Mesendoderm (in vitro differentiated cells): ENCODE results near the gene FOXRED1.

Experiments
- DNase-seq: peaks from one replicate; pipeline ENCODE4 v3.0.0; 2013
- H2AK5ac ChIP-seq: 2 replicates; pipeline ENCODE4 v1.6.1; 2013; ENCODE audit warnings: low read length, inconsistent platforms
- H2BK120ac ChIP-seq: 2 replicates; pipeline ENCODE4 v1.6.1; 2013; ENCODE audit warnings: low read depth, mild to moderate bottlenecking, low read length, moderate library complexity, mixed read lengths
- H2BK15ac ChIP-seq: replicated peaks from 2 replicates; pipeline ENCODE4 v1.6.1; 2013; ENCODE audit warnings: low read depth, mild to moderate bottlenecking, moderate library complexity
- H2BK5ac ChIP-seq: 2 replicates; pipeline ENCODE4 v1.6.1; 2013; ENCODE audit warnings: low read length, inconsistent platforms
- H3K18ac ChIP-seq: 2 replicates; pipeline ENCODE4 v1.6.1; 2013; ENCODE audit warnings: mild to moderate bottlenecking, low read length, mixed read lengths
- H3K23ac ChIP-seq: one replicate; pipeline ENCODE4 v1.6.1; 2013; ENCODE audit warnings: low read length
- H3K27ac ChIP-seq: 2 replicates; pipeline ENCODE4 v1.5.1; 2013; ENCODE audit warnings: low read depth, mild to moderate bottlenecking, inconsistent platforms, low read length, moderate library complexity
- H3K27me3 ChIP-seq: 2 replicates; pipeline ENCODE4 v1.6.1; 2013; ENCODE audit warnings: low read length, control low read depth, mild to moderate bottlenecking, inconsistent platforms; ENCODE audit not compliant: insufficient read depth, poor library complexity
- H3K36me3 ChIP-seq: 2 replicates; pipeline ENCODE4 v1.6.1; 2013; ENCODE audit warnings: low read length, inconsistent platforms; ENCODE audit not compliant: control insufficient read depth, insufficient read depth
- H3K4ac ChIP-seq: one replicate; pipeline ENCODE4 v1.6.1; 2013; ENCODE audit warnings: low read depth, mild to moderate bottlenecking, low read length, moderate library complexity
- H3K4me1 ChIP-seq: 2 replicates; pipeline ENCODE4 v1.6.1; 2013; ENCODE audit warnings: low read depth, low read length, inconsistent platforms; ENCODE audit not compliant: control insufficient read depth
- H3K4me2 ChIP-seq: 2 replicates; pipeline ENCODE4 v1.6.1; 2013; ENCODE audit warnings: low read length
- H3K4me3 ChIP-seq: 2 replicates; pipeline ENCODE4 v1.5.1; 2013; ENCODE audit warnings: mild to moderate bottlenecking, low read length
- H3K56ac ChIP-seq: one replicate; pipeline ENCODE4 v1.6.1; 2013; ENCODE audit warnings: low read length
- H3K79me1 ChIP-seq: 2 replicates; pipeline ENCODE4 v1.6.1; 2013; ENCODE audit warnings: low read length, inconsistent platforms
- H3K79me2 ChIP-seq: 2 replicates; pipeline ENCODE4 v1.6.1; 2013; ENCODE audit warnings: mild to moderate bottlenecking, low read length; ENCODE audit not compliant: control insufficient read depth, insufficient read depth
- H3K9ac ChIP-seq: 2 replicates; pipeline ENCODE4 v1.6.1; 2013; ENCODE audit warnings: low read length, inconsistent platforms
- H4K5ac ChIP-seq: one replicate; pipeline ENCODE4 v1.6.1; 2013; ENCODE audit warnings: low read length
- H4K8ac ChIP-seq: one replicate; pipeline ENCODE4 v1.6.1; 2013; ENCODE audit warnings: low read depth, mild to moderate bottlenecking, control low read depth, low read length, moderate library complexity
- WGBS: extraction: QIAGEN DNeasy Blood & Tissue Kit; methylation state at CpG from one replicate; pipeline ENCODE4 v1.1.7; 2013; ENCODE audit warnings: low lambda C conversion rate, missing lambda C conversion rate; ENCODE audit not compliant: insufficient coverage; ENCODE audit errors: extremely low coverage; 5-methylcytosine and 5-hydroxymethylcytosine counted together

Gene FOXRED1

GRCh38 chr11:126312961-126313360, 44.0 kb downstream of the FOXRED1 start:
- no peak overlapping the region for H3K23ac ChIP-seq
- no CpG with 5 or more reads among the region's 8 CpGs for WGBS
- H3K18ac ChIP-seq, result no peak overlapping the region
- H4K5ac ChIP-seq, result no peak overlapping the region
- no peak overlapping the region for H2BK15ac ChIP-seq
- no peaks in the 10 kb centered on the region for H3K79me2 ChIP-seq
- H3K56ac ChIP-seq, result no peak overlapping the region
- no peak overlapping the region for H3K4me3 ChIP-seq
- H3K4ac ChIP-seq, result no peak overlapping the region
- no peaks in the 10 kb centered on the region for H3K4me1 ChIP-seq
- no peaks in the 10 kb centered on the region for H3K36me3 ChIP-seq
- no peak overlapping the region for H3K4me2 ChIP-seq
- H2AK5ac ChIP-seq, result no peak overlapping the region
- H2BK120ac ChIP-seq, result no peak overlapping the region
- H4K8ac ChIP-seq, result no peak overlapping the region
- H3K27ac ChIP-seq, result no peak overlapping the region
- H3K79me1 ChIP-seq, result no peaks in the 10 kb centered on the region
- H2BK5ac ChIP-seq, result no peak overlapping the region
- H3K9ac ChIP-seq, result no peak overlapping the region
- no peaks in the 10 kb centered on the region for H3K27me3 ChIP-seq
- DNase-seq, result no peak

GRCh38 chr11:126313826-126314225, 44.9 kb downstream of the FOXRED1 start:
- DNase-seq, result no peak
- WGBS, result no CpG with 5 or more reads among the region's 5 CpGs
- no peak overlapping the region for H3K56ac ChIP-seq

GRCh38 chr11:126317432-126317755, 48.4 kb downstream of the FOXRED1 start:
- H3K4me3 ChIP-seq, result no peak overlapping the region
- no peak overlapping the region for H2BK15ac ChIP-seq
- no peak overlapping the region for H4K8ac ChIP-seq
- H4K5ac ChIP-seq, result no peak overlapping the region
- no peak for DNase-seq
- H3K36me3 ChIP-seq, result no peaks in the 10 kb centered on the region
- no CpG with 5 or more reads among the region's 1 CpG for WGBS
- H3K23ac ChIP-seq, result no peak overlapping the region
- no peaks in the 10 kb centered on the region for H3K4me1 ChIP-seq
- H2BK120ac ChIP-seq, result no peak overlapping the region
- no peak overlapping the region for H2BK5ac ChIP-seq
- no peak overlapping the region for H3K4me2 ChIP-seq
- no peaks in the 10 kb centered on the region for H3K79me1 ChIP-seq
- H3K9ac ChIP-seq, result no peak overlapping the region
- H3K27me3 ChIP-seq, result no peaks in the 10 kb centered on the region
- no peak overlapping the region for H3K27ac ChIP-seq
- no peak overlapping the region for H3K18ac ChIP-seq
- H2AK5ac ChIP-seq, result no peak overlapping the region
- no peaks in the 10 kb centered on the region for H3K79me2 ChIP-seq
- H3K56ac ChIP-seq, result no peak overlapping the region
- H3K4ac ChIP-seq, result no peak overlapping the region

More at GRCh38 chr11:126313826-126314225, 44.9 kb downstream of the FOXRED1 start:
- Histone ChIP-seq H2AK5ac (no peak overlapping the region), H3K4me2 (no peak overlapping the region), H3K79me1 (no peaks in the 10 kb centered on the region), H3K27me3 (no peaks in the 10 kb centered on the region), H2BK15ac (no peak overlapping the region), H3K23ac (no peak overlapping the region), H3K18ac (no peak overlapping the region), H4K8ac (no peak overlapping the region), H3K79me2 (no peaks in the 10 kb centered on the region), H3K4ac (no peak overlapping the region), H3K4me3 (no peak overlapping the region), H3K36me3 (no peaks in the 10 kb centered on the region), H3K27ac (no peak overlapping the region), H2BK5ac (no peak overlapping the region), H3K4me1 (no peaks in the 10 kb centered on the region), H4K5ac (no peak overlapping the region), H2BK120ac (no peak overlapping the region), H3K9ac (no peak overlapping the region)

- H3K4ac ChIP-seq, result no peak overlapping the region
- no peaks in the 10 kb centered on the region for H3K79me1 ChIP-seq
- DNase-seq, result no peak
- no peak overlapping the region for H3K27ac ChIP-seq
- H3K56ac ChIP-seq, result no peak overlapping the region
- no peaks in the 10 kb centered on the region for H3K4me1 ChIP-seq
- WGBS, result no CpG with 5 or more reads among the region's 14 CpGs
- no peak overlapping the region for H2AK5ac ChIP-seq
- no peak overlapping the region for H3K18ac ChIP-seq
- H2BK15ac ChIP-seq, result no peak overlapping the region
- no peak overlapping the region for H3K9ac ChIP-seq
- H3K27me3 ChIP-seq, result no peaks in the 10 kb centered on the region
- no peak overlapping the region for H3K4me2 ChIP-seq
- H2BK120ac ChIP-seq, result no peak overlapping the region
- H4K8ac ChIP-seq, result no peak overlapping the region
- H3K23ac ChIP-seq, result no peak overlapping the region
- H3K79me2 ChIP-seq, result no peaks in the 10 kb centered on the region
- H3K36me3 ChIP-seq, result no peaks in the 10 kb centered on the region
- no peak overlapping the region for H4K5ac ChIP-seq
- H3K4me3 ChIP-seq, result no peak overlapping the region
- no peak overlapping the region for H2BK5ac ChIP-seq
Observed at GRCh38 chr11:126317756-126318573, 49.0 kb downstream of the FOXRED1 start.

GRCh38 chr11:126318574-126319373, 49.8 kb downstream of the FOXRED1 start:
- Histone ChIP-seq H3K27ac (no peak overlapping the region), H3K79me1 (no peaks in the 10 kb centered on the region), H3K4me2 (no peak overlapping the region), H2AK5ac (no peak overlapping the region), H2BK120ac (no peak overlapping the region), H3K79me2 (no peaks in the 10 kb centered on the region), H4K5ac (no peak overlapping the region), H2BK15ac (no peak overlapping the region), H2BK5ac (no peak overlapping the region), H3K4me1 (no peaks in the 10 kb centered on the region), H3K36me3 (no peaks in the 10 kb centered on the region), H3K9ac (no peak overlapping the region), H3K18ac (no peak overlapping the region), H3K4me3 (no peak overlapping the region), H3K4ac (no peak overlapping the region), H4K8ac (no peak overlapping the region), H3K27me3 (no peaks in the 10 kb centered on the region), H3K56ac (no peak overlapping the region), H3K23ac (no peak overlapping the region)
- WGBS, result no CpG with 5 or more reads among the region's 9 CpGs
- no peak for DNase-seq
